Fibroblast of villous mesenchyme (primary cell): ENCODE results near the gene KCNE1. TPM values are rescaled to one million over a fixed set of nuclear protein-coding genes. Genes with fewer than 3 reads are reported as not detected.

Experiments used
- DNase-seq: peaks from one replicate; pipeline ENCODE4 v3.0.0-alpha.2; 2010; ENCODE audit warnings: low read depth
- H3K4me3 ChIP-seq: 2 replicates; pipeline ENCODE4 v1.5.1; 2011; ENCODE audit warnings: low read depth, mild to moderate bottlenecking, low read length
- total RNA-seq: library from RNA; depleted of rRNA; stranded (reverse); fragments of >200 nt; gene quantifications from 2 replicates; pipeline ENCODE4 v1.2.3, GENCODE V29; 2012
- TF ChIP-seq, protein P1 (sequence below): IDR thresholded peaks from 2 replicates; pipeline ENCODE4 v1.5.1; 2012; ENCODE audit warnings: low read depth, mild to moderate bottlenecking, low read length; ENCODE audit not compliant: insufficient read depth

Gene KCNE1
- total RNA-seq, 1 donor: under 0.01 TPM

DNA sequence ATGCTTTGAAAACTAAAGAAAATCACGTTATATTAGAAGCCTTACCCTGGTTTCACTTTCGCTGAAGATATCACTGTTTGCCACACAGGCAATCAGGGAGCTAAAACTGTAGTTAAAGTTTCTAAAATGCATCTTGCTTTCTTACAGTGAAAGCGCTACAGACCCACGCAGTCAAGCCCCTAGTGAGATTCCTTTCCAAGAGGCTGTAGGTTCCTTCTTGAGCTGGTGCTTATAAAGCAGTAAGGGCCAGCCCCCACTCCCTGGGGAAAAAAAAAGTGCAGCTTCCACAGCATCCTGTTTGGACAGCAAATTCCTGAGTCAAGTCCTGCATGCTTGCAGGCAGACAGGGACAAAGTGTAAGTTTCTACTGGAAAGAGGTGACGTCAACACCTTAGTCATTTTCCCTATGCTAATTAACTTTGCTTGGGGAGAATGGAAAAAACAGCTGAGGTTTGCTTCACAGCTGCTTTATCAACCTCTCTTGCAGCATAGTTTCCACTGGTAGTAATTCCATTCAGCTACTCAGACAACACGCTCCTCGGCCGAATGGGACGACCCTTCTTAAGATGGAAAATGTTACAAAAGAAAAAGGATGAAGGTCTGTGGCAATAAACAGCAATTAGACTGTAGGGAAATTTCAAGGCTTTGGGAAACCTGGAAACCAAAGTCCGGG, 14.7 kb upstream of the KCNE1 start:
- peak overlapping the region; percentile 64 for H3K4me3 ChIP-seq
- TF ChIP-seq, protein P1, sequence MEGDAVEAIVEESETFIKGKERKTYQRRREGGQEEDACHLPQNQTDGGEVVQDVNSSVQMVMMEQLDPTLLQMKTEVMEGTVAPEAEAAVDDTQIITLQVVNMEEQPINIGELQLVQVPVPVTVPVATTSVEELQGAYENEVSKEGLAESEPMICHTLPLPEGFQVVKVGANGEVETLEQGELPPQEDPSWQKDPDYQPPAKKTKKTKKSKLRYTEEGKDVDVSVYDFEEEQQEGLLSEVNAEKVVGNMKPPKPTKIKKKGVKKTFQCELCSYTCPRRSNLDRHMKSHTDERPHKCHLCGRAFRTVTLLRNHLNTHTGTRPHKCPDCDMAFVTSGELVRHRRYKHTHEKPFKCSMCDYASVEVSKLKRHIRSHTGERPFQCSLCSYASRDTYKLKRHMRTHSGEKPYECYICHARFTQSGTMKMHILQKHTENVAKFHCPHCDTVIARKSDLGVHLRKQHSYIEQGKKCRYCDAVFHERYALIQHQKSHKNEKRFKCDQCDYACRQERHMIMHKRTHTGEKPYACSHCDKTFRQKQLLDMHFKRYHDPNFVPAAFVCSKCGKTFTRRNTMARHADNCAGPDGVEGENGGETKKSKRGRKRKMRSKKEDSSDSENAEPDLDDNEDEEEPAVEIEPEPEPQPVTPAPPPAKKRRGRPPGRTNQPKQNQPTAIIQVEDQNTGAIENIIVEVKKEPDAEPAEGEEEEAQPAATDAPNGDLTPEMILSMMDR: no peak
- peak; percentile 100 for DNase-seq

DNA sequence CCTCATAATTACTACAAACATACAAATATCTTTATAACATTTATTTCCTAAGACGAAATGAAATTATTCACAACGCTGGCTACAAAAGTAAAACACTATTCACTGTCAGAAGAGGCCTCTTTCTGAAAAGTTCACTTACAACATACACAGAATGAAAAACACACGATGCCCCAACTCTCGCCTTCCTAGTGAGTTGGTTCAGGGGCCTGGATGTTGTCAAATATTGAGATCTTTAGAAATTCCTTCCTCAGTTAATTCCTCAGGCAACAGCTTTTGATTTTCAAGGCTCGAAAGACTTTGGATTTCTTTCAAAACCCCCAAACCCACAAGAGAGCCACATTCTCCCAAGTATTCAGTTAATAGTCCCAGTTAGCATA, 14.2 kb upstream of the KCNE1 start:
- peak overlapping the region; percentile 64 for H3K4me3 ChIP-seq
- peak; percentile 64 for DNase-seq
- TF ChIP-seq, protein P1: no peak

DNA sequence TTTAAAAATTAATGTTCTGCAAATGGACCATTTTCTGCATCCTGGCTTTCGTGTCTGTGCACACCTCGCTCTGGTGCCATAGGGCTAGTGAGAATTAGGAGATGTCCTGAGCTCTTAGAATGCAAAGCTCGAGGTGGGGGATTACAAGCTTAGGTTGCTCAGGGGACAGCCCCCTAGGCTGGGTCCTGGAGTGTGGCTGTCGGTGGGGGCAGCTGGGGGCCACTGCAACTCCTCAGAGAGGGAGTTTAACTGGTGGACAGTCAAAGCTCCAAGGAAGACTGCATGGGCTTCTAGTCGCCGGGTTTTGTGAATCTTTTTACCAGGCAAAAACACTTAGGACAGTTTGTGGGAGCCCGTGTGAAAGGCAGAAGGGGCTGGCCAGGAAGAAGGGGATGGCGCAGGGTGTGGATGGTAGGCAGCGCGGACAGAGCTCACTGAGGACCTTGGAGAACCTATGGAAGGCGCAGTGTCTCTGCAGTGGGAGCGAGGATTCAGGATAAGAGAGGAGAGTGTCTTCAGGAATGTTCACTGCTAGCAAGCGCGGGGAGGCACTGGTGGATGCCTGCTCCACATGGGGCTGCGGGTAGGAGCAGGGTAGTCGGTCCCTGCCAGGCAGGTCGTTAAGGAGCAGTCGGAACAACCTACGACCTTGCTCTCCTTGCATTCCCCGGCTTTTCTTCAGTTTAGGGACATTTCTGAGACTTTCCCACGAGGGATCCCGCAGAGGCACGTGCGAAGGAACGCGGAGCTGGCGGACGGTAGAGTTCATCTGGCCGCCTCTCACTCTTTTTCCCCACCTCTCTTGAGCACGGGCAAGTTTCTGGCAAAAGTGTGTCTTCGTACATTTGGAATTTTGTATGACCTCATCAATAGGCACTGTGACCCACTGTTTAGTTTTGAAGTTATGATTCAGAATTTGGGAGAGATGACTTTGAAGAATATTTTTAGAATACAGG, 12.9 kb upstream of the KCNE1 start:
- peak; percentile 60 for DNase-seq
- TF ChIP-seq, protein P1: peak; percentile 7
- peak overlapping the region; percentile 64 for H3K4me3 ChIP-seq

DNA sequence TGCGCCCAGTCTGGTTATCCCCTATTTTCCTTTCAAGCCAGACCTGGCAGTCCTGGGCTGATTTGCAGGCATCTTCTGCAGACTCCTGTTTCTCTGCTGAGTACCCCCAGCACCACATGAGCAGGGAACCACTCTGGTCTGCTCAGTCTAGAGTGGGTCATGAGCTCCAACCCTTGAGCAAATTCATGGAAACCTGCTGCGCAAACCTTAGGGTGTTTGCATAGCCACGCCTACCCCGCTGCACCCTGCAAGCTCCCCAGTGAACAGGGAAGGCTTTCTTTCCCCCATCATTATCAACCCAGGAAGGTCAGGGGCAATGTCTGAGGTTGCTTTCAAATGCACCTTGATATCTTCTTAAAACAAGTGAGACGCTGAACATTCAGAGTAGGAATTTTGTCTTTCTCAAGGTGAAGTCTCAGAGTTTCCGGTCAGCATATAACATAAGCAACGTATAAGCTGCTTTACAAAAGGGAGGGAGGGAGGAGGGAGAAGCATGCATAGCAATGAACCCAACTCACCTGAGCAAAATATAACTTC, 11.1 kb upstream of the KCNE1 start:
- no peak overlapping the region for H3K4me3 ChIP-seq

DNA sequence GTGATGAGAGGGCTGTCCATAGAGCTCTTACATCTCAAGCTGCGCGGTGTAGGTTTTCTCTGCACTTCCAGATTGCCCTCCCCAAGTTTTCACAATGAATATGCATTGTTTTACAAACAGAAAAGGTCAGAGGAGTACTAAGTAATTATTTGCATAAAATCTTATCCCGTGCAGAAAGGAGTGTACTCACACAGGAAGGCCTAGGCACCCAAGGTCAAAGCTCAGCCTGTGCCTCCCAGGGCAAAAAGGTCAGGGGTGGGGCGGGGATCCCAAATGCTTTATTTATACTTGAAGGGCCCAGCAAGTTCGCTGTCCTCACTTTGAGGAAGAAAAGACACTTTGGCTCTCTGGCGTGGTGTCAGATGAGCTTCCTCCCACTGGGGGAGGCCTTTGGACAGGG, 10.3 kb upstream of the KCNE1 start:
- H3K4me3 ChIP-seq: no peak overlapping the region
- DNase-seq: no peak
- TF ChIP-seq, protein P1: no peak

More for the DNA sequence above, 11.1 kb upstream of the KCNE1 start:
- DNase-seq: no peak
- TF ChIP-seq, protein P1: no peak

DNA sequence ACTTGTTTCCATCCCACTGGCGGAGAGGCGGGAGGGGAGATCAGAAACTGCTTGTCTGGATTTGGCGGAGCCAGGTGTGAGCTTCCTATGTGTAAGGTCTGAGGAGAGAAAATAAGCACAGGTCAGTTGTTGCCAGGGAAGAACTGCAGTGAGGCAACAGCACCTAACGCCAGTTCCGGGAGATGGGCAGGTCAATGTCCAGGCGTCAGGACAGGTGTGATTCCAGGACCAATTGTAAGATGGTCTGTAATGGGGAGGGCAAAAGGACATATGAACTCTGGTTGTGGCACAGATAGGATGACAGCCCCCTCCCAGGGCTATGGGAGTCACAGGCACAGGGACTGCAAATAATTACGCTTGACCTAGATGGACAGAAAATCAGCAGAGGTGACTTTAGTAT, 9.6 kb upstream of the KCNE1 start:
- TF ChIP-seq, protein P1: no peak

More for the DNA sequence above, 9.6 kb upstream of the KCNE1 start:
- no peak overlapping the region for H3K4me3 ChIP-seq
- DNase-seq: no peak
